ENCODE results near the gene ACTN1.

The ACTN1 gene

GRCh38 chr14:68921049-68921448 is 58.1 kb downstream of the ACTN1 start:
- H3K9me3 ChIP-seq = no peaks in the 10 kb centered on the region
- H3K4me3 ChIP-seq (ENCODE audit: low read depth, low read length) = no peak overlapping the region
- H3K4me1 ChIP-seq = peaks cover 17% of the 10 kb centered on the region
- TF ChIP-seq CTCF (IDR thresholded peaks at IDR 0.05; ENCODE audit: low read depth, low read length) = no peak
- DNase-seq = no peak
- peaks cover 46% of the 10 kb centered on the region for H3K36me3 ChIP-seq
- H3K27me3 ChIP-seq = no peaks in the 10 kb centered on the region

- H3K36me3 ChIP-seq = peaks cover 51% of the 10 kb centered on the region
These were observed 59.8 kb downstream of the ACTN1 start for GRCh38 chr14:68919129-68919927.

DNA sequence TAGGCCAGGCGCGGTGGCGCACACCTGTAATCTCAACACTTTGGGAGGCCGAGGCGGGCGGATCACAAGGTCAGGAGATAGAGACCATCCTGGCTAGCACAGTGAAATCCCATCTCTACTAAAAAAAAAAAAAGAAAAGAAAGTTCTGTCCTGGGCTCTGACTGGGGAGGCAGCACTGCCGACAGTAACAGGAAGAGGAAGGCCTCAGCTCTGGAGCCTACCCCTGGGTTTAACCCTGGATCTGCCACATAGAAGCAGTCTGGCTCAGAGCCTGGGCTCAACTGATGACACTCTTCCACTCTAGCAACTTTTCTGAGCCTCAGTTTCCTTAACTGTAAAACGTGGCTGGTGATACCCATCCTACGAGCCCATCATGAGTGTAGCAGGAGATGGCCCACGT is 60.5 kb downstream of the ACTN1 start:
- Histone ChIP-seq H3K27me3 (no peaks in the 10 kb centered on the region), H3K4me3 (ENCODE audit: low read depth, low read length) (no peak overlapping the region), H3K36me3 (peaks cover 47% of the 10 kb centered on the region), H3K4me1 (peaks cover 17% of the 10 kb centered on the region), H3K9me3 (no peaks in the 10 kb centered on the region)
- no peak for TF ChIP-seq CTCF (IDR thresholded peaks at IDR 0.05; ENCODE audit: low read depth, low read length)
- DNase-seq = no peak

More at GRCh38 chr14:68919129-68919927, 59.8 kb downstream of the ACTN1 start:
- H3K4me3 ChIP-seq (ENCODE audit: low read depth, low read length) = no peak overlapping the region
- peaks cover 17% of the 10 kb centered on the region for H3K4me1 ChIP-seq
- no peak for DNase-seq
- H3K9me3 ChIP-seq = no peaks in the 10 kb centered on the region
- H3K27me3 ChIP-seq = no peaks in the 10 kb centered on the region
- no peak for TF ChIP-seq CTCF (IDR thresholded peaks at IDR 0.05; ENCODE audit: low read depth, low read length)

GRCh38 chr14:68916358-68916941 is 62.7 kb downstream of the ACTN1 start:
- Histone ChIP-seq H3K27me3 (no peaks in the 10 kb centered on the region), H3K4me1 (no peaks in the 10 kb centered on the region; the same call in 1 of the 2 replicates), H3K9me3 (no peaks in the 10 kb centered on the region), H3K36me3 (peaks cover 50% of the 10 kb centered on the region), H3K4me3 (ENCODE audit: low read depth, low read length) (no peak overlapping the region)
- no peak for TF ChIP-seq CTCF (IDR thresholded peaks at IDR 0.05; ENCODE audit: low read depth, low read length)
- no peak for DNase-seq

- H3K4me3 ChIP-seq (ENCODE audit: low read depth, low read length) = no peak overlapping the region
- H3K4me1 ChIP-seq = no peaks in the 10 kb centered on the region; the same call in 1 of the 2 replicates
- H3K9me3 ChIP-seq = no peaks in the 10 kb centered on the region
- DNase-seq = no peak
- no peak for TF ChIP-seq CTCF (IDR thresholded peaks at IDR 0.05; ENCODE audit: low read depth, low read length)
- H3K36me3 ChIP-seq = peaks cover 54% of the 10 kb centered on the region
- H3K27me3 ChIP-seq = no peaks in the 10 kb centered on the region
These were observed 65.6 kb downstream of the ACTN1 start for GRCh38 chr14:68913516-68913915.

All from BE2C (cell line).